Posterior cingulate gyrus (tissue), 11 donors: ENCODE data around the gene SEMA4D.

ENCODE experiments used
- DNase-seq, 10 donors: peaks; one replicate each; pipeline versions ENCODE4 v3.0.0 to v3.0.0-alpha.2; 2020 to 2021; ENCODE audit warnings: mixed read lengths in 3 of 10
- intact Hi-C: fragments of 100-400 bp; cut with DNase I; formaldehyde crosslinking; loops from one replicate; pipeline ENCODE4 v1.15.1; 2023

The SEMA4D gene

DNA sequence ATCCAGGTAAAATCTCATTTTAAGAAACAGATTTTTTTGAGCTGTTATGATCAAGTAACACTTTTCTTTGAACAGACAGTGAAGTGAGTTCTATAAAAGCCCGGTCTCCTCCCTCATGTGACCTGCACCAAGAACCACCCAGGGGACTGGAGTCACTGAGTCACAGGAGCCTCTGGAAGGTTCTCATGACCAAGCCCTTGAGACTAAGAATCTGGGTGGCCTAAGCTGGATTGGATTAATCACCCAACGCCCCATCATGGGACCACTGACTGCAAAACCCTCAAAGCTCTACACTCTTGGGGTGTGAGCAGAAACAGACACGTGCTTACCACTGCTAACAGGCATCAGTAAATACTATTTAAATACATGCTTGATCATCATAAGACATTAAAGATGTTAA is 131.2 kb downstream of the SEMA4D start:
- DNase-seq = no peak
- intact Hi-C loops = no loop called here

DNA sequence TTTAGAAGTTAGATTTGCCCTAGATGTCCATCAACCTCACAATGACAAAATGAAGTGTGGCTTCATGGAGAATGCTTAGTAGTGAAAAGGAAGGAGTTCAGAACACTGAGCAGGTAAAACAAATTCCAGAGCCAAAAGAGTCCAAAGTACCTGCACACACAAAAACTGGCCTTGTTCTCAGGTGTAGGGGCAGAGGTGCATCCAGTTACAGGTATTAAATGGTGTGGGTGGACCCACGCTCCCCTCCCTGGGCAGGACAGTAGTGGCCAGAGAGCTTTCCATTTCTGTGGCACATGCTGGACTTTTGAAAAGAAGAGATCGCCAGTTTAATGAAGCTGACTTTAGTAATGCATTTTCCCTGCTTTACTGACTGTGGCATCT is 132.4 kb downstream of the SEMA4D start:
- intact Hi-C loops = no loop called here
- DNase-seq = peak in 1 of 10 donors; percentile 15

DNA sequence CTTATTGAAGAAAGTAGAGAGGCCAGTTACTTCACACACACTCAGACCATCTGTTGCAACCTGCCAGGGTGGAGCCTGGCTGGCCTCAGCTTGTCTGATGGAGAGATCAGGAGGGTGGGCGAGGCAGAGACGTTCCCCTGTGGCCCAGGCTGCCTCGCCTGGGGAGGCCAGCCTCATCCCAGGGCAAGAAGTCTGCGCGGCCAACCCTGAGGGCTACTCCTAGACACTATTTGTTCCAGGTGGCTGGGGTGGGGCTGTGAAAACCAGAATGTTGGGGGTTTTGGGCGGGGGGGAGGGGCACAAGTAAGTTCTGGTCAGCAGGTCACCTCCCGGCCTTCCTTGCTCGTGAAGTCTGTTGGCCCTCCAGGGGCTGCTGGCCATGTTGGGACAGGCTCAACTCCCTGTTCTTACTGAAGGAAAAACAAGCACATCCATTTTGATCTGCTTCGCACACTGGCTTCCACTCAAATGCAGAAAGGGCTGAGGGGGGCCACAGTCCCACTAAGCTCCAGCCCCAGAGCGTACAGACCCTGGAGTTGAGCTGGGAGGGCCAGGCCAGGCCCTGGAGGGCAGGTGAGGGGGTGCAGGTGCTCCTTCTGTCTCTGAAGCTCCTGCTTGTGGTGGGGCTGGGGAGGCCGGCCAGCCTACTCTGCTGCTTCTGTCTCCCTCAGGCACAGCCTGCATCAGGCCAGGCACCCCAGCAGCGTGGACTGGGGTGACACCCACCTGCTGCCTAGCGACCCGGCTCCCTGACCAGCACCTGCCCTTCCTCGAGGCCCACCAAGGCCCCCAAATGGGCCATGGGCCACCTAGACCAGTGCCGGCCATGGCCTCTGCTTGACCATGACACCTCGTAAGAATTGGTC is 133.0 kb downstream of the SEMA4D start:
- intact Hi-C loops = no loop called here
- DNase-seq = peak in 1 of 10 donors; percentile 56

DNA sequence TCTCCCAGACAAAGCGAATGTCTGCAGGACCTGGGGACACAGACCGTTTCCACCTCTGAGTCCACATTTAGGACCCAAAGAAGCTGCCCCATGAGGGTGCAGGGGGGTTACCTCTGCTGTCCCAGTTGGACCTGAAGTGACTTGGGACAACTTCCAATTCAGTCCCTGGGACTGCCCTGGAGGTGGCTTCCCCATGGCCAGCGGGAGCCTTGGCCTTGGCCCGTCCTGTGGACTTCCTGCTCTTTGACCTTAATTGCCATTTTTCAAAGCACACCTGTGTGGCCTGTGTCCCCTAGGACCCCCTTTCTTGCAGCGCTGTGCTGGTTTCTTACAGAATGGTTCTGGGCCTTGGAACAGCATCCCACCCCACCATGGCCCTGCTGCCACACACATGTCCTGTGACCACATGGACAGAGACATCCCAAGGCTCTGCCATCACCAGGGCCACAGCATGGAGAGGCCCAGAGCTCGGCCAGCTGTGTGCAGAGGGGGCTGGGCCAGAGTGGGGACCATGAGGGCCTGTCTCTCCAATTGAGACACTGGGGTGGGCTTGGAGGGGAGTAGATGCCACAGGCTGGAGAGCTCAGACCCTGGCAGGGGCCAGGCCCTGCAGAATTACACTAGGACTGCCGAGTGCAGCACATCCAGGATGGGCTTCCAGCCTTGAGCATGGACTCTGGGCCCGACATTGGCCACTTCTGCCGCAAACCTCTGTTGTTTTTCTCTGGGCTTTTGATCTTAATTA is 133.8 kb downstream of the SEMA4D start:
- intact Hi-C loops = no loop called here
- DNase-seq = peak in 1 of 10 donors; percentile 70

DNA sequence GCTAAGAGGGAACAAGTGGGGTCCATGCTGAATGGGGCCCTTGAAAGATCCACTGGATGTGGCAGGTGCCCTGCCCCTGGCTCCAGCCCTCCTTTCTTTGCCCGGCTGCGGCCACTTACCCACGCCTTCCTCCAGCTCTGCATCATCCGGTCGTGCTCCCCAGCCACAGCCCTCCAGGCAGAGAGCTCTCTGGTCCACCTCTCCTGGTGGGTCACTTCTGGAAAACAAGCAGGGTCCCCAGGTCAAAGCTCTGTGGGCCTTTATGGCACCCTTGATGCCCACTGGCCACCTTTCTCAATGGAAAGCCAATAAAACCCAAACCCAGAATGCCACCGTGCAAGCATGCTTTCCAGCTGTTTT is 134.6 kb downstream of the SEMA4D start:
- DNase-seq = peak in 1 of 10 donors; percentile 52
- intact Hi-C loops = no loop called here

DNA sequence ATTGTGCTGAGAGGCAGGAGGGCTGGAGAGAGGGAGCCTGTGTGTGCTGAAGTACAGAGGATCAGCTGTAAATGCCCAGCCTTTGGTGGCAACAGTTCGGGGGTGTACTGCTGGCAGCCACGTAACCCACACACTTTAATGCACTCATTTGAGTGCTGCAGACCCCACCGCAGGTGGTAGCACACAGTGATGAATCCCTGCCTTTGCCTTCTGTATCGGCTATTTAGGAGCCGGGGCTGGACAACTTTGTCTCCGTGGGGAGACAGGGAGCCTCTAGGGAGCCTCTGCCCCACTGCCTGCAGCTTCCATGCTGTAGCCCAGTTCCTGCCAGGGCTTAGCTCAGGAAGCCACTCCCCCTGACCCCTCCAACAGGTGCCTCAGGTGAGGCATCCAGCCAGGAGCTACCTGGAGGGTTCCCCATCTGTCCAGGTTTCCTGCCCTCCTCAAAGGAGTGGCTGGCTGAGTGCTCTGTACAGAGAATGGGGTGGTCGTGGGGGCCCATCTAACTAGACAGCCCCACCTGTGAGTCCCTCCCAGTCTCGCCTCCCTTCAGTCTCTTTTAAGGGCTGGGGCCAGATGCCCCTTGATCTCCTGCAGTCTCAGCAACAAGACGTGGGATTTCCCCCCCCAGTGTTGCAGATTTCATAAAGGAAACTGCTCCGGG is 135.1 kb downstream of the SEMA4D start:
- peak in 1 of 10 donors; percentile 44 for DNase-seq
- intact Hi-C loops = no loop called here

DNA sequence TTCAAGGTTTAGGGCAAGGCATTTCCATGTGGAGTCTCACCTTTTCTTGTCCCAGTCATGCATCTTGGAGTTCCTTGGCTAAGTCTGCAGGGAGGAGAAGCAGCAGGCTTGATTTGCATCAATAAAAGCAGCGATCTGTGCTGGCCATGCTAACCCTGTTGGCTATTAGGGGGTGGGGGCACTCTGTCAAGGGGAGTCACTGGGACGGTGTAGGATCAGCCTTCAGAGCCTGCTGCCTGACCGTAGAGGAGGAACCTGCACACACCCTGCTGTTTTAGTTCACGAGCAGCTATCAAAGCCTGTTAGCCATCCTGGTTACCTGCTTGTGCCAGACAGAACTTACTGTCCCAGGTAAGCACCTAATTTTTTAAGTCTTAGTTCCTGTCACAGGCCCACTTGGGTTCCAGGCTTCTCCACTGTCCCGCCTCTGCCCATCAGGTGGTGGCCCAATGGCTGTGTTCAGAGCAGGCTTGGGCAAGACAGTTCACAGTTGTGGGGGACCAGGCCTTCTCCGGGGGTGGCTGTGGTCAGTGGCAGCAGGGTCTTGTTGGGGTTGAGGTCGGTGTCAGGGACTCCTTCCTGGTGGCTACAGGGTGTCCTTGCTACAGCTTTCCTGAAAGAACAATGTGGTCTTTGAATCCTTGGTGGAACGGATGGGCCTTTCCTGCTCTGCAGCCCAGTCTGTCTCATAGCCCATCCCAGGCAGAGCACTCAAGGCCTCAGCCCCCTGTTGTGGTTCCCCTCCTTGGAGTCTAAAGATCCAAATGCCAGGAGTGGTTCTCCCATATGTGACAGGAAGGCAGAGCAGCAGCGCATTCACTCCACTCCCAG is 135.9 kb downstream of the SEMA4D start:
- DNase-seq = peak in 1 of 10 donors; percentile 46
- intact Hi-C loops = no loop called here

DNA sequence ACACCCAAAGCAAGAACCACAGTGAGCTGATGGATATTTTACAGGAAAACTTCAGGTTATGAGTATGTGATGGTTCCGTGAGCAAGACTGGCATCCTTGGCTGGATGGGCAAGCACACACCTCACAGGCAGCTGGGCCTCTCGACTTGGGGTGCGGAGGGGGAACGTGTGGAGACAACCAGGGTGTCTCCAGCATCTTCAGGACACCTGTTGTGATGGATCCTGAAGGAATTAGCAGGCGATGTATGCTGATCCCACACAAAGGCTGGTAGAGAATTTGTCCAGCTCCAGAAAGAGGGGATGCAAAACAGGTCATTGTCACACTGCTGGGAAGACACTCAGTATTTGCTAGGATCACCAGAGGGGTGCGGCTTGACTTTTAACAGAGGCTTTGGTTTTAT is 136.9 kb downstream of the SEMA4D start:
- DNase-seq = peak in 2 of 10 donors; percentile 49 to 60
- intact Hi-C loops = no loop called here

DNA sequence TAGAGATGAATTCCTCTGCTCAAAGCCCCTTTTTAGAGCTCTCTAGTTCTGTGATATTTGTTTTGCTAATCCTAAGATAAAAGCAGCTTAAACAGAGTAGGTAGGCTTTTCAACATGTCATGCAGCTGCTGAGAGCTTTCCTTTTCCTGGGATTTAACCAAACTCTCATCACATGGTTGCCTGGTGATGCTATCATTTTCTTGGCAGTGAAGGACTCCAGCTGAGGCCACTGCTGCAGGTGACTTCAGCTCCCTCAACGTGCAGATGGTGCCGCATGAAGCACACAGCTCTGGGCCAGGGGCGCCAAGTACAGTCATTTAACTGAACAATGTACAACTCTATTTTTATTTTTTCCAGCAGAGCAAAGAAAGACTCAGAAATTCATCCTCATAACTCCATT is 137.4 kb downstream of the SEMA4D start:
- intact Hi-C loops = no loop called here
- peak in 6 of 10 donors; percentile 33 to 89 (median 70) for DNase-seq

DNA sequence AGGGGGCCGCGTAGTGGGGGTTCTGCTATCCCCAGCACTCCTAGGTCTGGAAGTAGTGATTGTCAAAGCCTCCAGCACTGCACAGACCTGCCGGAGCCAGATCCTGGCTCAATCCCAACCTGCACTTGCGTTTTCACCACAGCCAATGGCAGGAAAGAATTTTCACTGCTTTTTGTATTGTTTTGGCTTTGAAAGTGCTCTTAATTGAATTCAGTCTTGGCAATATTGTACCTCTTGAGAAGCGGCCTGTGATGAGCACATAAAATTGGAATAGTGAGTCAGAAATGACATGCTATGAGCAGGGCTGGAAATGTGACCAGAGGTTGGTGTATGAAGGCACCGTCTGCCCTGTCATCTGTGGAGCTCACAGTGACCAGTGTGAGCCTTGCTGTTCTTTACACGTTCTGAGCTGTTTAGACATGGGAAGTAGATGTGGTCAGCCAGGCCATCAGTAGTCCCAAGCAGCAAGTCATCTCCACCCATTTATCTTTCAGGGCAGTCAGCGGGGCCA is 138.1 kb downstream of the SEMA4D start:
- peak in 2 of 10 donors; percentile 70 to 77 for DNase-seq
- intact Hi-C loops = no loop called here

DNA sequence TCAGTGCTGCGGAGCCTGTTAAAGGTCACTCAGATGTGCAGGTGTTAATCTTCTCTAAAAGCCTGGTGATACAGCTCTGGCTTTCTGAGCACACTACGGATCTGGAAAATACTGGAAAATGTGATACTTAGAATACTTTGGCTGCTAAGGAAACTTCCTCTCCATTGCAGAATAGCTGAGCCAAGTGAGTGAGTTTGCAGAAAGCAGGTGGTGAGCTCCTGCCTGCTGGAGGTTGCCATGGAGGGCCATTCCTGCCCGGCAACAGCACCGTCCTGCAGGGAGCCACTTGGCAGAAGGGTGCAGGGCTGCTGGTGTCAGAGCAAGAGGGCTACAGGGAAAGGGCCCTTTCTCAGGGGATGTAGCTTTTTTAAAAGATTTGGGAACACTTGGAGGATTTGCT is 138.9 kb downstream of the SEMA4D start:
- intact Hi-C loops = no loop called here
- peak in 6 of 10 donors; percentile 35 to 92 (median 55) for DNase-seq

DNA sequence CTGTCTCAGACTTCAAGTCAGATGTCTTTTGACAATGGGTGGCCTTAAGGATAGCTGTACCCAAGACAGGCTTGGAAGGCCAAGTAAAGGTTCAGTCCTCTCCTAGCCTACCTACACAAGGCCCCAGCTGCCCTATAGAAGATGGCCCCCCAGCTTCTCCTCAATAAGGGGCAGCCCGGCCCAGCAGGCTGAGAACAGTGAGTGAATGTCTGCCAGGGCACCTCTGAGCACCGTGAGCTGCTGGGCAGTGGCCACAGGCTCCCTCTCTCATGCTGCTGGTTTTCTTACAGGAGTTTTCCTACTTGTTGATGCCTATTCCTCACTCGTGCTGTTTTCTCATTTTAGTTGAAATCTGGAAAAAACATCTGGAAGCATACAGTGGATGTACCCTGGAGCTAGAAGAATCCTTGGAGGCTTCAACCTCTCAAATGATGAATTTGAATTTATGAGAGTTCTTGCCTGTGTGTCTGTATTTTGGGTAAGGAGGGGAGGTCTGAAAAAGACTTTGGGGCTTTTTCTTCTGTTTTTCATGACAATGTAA is 139.5 kb downstream of the SEMA4D start:
- intact Hi-C loops = no loop called here
- DNase-seq = peak in 1 of 10 donors; percentile 68

DNA sequence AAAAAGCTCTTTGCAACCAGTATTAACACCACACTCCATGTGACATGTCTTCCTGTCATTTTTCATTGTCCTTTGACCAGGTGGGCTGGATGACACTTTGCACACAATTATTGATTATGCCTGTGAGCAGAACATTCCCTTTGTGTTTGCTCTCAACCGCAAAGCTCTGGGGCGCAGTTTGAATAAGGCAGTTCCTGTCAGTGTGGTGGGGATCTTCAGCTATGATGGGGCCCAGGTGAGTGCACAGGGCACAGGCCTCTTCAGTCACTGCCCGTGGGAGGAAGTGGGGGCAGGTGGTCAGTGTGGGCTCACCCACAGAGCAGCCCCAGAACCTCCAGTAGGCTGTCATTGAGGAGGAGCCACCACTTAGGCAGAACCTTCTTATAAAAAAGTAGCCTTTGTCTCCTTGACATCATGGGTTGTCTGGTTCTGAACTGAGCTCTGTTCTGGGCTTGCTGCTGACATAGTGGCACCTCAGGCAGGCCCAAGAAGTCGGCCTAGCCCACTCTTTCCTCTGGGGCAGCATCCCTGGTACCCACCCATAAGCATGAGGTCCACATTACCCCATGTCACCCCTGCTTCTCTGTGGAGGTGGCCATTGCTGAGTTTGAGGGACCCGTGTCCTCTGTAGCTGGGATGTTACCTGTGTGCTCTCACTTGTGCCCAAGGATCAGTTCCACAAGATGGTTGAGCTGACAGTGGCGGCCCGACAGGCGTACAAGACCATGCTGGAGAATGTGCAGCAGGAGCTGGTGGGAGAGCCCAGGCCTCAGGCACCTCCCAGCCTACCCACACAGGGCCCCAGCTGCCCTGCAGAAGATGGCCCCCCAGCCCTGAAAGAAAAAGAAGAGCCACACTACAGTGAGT is 140.3 kb downstream of the SEMA4D start:
- peak in 2 of 10 donors; percentile 72 to 79 for DNase-seq
- intact Hi-C loops = no loop called here

DNA sequence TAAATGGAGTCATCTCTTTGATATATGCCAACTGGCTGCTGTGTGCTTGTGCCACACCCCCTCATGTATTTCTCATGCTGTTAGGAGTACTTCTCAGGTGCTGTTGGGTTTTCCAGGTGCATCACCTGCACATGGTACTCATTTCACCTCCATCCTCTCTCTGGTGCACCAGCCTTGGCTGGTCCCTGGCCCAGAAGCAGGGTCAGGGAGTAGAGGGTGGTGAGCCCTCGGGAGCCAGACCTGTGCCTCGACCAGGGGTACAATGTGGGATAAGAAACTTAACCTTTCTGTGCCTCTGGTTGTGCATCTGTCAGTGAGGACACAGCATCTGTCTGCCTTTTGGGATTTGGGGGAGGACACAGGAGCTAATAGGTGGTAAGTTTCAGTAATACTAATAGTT is 141.1 kb downstream of the SEMA4D start:
- DNase-seq = no peak
- intact Hi-C loops = no loop called here

DNA sequence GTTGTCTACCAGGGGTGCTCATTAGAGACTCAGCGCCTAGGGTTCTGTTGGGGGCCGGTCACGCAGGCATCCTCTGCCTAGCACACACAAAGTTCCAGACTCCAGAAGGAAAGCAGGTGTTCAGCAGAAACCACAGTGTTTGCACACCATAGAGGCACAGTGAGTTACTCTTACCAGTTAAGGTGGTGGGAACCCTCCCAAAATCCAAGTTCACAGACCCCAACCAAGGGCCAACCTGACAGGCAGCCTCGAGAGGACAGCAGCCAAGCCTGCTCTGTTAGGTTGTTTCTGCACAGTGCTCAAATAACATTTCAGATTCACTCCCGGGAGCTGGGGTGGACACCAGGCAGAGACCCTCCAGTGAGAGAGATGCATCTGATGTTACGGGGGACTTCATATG is 143.4 kb downstream of the SEMA4D start:
- intact Hi-C loops = no loop called here
- DNase-seq = peak in 1 of 10 donors; percentile 29

DNA sequence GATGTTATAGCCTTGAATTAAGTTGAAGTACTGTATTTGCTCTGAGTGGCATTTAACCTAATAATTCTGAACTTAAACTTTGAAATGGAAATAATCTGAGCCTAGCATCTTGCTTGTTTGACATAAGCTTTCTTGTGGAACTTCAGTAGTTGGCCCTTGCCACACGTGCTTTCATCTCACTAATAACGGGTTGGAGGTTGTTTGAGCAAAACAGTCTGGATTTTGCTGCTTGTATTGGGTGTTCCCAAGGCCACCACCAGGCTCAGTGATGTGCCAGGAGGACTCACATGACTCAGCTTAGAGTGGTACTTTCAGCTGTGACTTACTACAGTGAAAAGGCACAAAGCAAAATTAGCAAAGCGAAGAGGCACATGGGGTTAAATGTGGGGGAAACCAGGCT is 143.9 kb downstream of the SEMA4D start:
- intact Hi-C loops = no loop called here
- no peak for DNase-seq

DNA sequence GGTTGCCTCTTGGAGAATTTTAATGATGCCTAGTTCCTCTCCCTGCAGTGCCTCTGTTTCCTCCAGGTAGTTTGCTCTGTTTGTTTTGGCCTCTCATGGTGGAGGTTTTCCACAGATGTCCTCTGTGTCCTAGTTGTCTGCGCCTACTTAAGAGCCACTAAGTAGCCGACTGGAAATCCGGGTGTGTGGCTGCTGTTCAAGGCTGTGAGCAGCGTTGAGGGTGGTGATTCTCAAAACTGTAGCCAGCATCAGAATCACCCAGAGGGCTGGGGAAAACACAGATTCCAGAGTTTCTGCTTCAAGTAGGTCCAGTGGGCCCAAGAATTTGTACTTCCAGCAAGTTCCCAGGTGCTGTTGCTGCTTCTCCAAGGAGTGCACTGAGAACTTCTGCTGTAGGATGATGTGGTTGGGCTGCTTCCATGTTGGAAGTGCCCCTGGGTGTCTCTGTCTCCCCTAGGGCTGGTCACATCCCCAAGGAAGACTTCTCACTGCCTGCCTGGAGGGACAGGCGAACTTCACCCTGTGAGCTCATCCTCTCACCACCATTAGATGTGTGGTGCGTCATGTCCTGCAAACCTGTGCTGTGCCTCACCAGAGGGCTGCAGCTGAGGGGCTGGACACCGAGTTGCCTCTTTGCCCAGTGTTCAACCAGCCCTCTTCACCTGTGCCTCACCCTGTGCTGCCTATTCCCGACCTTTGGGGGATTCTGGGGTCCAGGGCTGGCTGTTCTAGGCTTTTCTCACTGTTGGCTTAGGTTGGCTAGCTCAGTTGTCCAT is 144.9 kb downstream of the SEMA4D start:
- intact Hi-C loops = no loop called here
- peak in 2 of 10 donors; percentile 31 to 54 for DNase-seq

DNA sequence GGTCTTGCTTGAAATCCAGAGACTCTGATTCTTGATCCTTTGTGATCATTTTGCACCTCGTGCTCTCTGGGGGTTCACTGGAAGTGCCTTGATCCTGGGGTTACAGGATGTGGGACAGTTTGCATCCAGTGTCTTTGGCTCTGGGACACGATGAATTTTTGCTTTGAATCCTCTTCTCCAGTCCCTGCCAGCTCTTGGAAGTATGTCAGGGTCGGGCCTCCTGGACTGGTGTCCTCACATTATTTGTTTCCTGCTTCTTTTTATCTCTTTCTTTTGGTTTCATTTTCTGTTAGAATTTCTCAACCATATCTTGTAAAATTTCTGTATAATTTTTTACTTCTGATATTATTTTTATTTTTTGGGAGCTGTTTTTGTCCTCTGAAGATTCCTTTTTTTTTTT is 145.5 kb downstream of the SEMA4D start:
- intact Hi-C loops = no loop called here
- DNase-seq = peak in 1 of 10 donors; percentile 30
